ENCODE results near the gene PCDHGC5.

The PCDHGC5 gene

DNA sequence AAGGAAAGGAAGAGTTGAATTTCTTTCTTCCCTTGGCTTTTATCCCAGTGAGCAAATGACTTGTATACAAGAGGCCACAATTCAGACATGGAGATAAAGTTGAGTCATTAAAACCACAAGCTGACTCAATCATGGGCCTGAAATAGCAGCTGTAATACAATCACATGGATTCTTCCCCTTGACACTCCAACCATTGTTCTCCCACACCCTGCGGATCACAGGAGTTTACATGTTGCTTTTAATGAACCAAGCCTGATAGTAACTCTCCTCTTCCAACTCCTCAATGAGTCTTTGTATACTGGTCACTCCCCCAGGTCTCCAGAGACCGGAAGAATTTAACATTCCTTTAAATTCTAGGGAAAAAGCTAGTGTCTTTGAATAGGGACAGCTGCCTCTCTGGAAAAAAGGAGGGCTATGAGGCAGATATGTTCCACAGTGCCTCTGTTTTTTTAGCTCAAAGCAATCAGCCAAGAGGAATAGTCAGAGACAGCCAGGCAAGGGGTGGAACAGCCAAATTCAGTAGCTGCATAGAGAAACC lies 32.4 kb downstream of the PCDHGC5 start:
- peak overlapping the region; percentile 94 for H3K27ac ChIP-seq (ENCODE audit: low read depth, low read length, severe bottlenecking)
- peaks cover 74% of the 10 kb centered on the region for H3K4me1 ChIP-seq (ENCODE audit: control insufficient read depth, insufficient read depth, low read length, poor library complexity, severe bottlenecking)
- no peaks in the 10 kb centered on the region for H3K9me3 ChIP-seq (ENCODE audit: control insufficient read depth, low read length)
- WGBS, 2 experiments (ENCODE audit: insufficient coverage in 2 of 2) = 43 to 45% methylated on average over 1 of the region's 2 CpGs
- peaks cover 68% of the 10 kb centered on the region for H3K36me3 ChIP-seq (ENCODE audit: control insufficient read depth, insufficient read depth, low read length)
- no peak overlapping the region for H3K4me3 ChIP-seq (ENCODE audit: extremely low read depth, insufficient read depth, low read length, poor library complexity, severe bottlenecking)

GRCh38 chr5:141522301-141522700 lies 33.4 kb downstream of the PCDHGC5 start:
- WGBS, 2 experiments (ENCODE audit: insufficient coverage in 2 of 2) = no CpG with 5 or more reads among the region's 2 CpGs
- Histone ChIP-seq H3K27ac (ENCODE audit: low read depth, low read length, severe bottlenecking) (peak overlapping the region; percentile 94), H3K4me1 (ENCODE audit: control insufficient read depth, insufficient read depth, low read length, poor library complexity, severe bottlenecking) (peaks cover 74% of the 10 kb centered on the region)

DNA sequence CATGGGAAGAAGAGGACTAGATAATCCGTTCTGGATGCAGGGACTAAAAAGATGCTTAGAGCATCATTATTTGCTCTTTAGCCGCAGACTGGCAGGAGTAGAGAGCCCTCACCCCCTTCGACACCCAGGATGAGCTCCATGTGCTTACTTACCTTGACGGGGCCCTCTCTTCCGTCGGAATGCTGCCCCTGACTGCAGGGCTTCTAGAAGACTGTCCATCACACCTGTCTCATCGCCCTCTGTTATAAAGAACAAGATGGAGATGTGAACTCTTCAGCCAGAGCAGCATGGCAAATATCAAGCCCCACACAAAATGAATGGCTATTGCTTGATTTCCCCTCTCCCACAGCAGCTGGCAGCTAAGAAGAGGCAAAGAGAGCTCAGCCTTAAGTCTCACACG lies 35.1 kb downstream of the PCDHGC5 start:
- no peaks in the 10 kb centered on the region for H3K9me3 ChIP-seq (ENCODE audit: control insufficient read depth, low read length)
- H3K4me3 ChIP-seq (ENCODE audit: extremely low read depth, insufficient read depth, low read length, poor library complexity, severe bottlenecking) = no peak overlapping the region
- H3K27ac ChIP-seq (ENCODE audit: low read depth, low read length, severe bottlenecking) = peak overlapping the region; percentile 26
- H3K36me3 ChIP-seq (ENCODE audit: control insufficient read depth, insufficient read depth, low read length) = peaks cover 69% of the 10 kb centered on the region
- peaks cover 59% of the 10 kb centered on the region for H3K4me1 ChIP-seq (ENCODE audit: control insufficient read depth, insufficient read depth, low read length, poor library complexity, severe bottlenecking)
- 96 to 97% methylated on average over 6 of the region's 8 CpGs for WGBS, 2 experiments (ENCODE audit: insufficient coverage in 2 of 2)

More at GRCh38 chr5:141522301-141522700, 33.4 kb downstream of the PCDHGC5 start:
- Histone ChIP-seq H3K9me3 (ENCODE audit: control insufficient read depth, low read length) (no peaks in the 10 kb centered on the region), H3K36me3 (ENCODE audit: control insufficient read depth, insufficient read depth, low read length) (peaks cover 68% of the 10 kb centered on the region), H3K4me3 (ENCODE audit: extremely low read depth, insufficient read depth, low read length, poor library complexity, severe bottlenecking) (no peak overlapping the region)

- WGBS, 2 experiments (ENCODE audit: insufficient coverage in 2 of 2) = 31 to 42% methylated on average over 6 to 9 of the region's 12 CpGs
- Histone ChIP-seq H3K4me3 (ENCODE audit: extremely low read depth, insufficient read depth, low read length, poor library complexity, severe bottlenecking) (no peak overlapping the region), H3K4me1 (ENCODE audit: control insufficient read depth, insufficient read depth, low read length, poor library complexity, severe bottlenecking) (peaks cover 53% of the 10 kb centered on the region), H3K27ac (ENCODE audit: low read depth, low read length, severe bottlenecking) (peak overlapping the region; percentile 89), H3K9me3 (ENCODE audit: control insufficient read depth, low read length) (no peaks in the 10 kb centered on the region), H3K36me3 (ENCODE audit: control insufficient read depth, insufficient read depth, low read length) (peaks cover 68% of the 10 kb centered on the region)
Measured at GRCh38 chr5:141524604-141525597, 36.0 kb downstream of the PCDHGC5 start.

DNA sequence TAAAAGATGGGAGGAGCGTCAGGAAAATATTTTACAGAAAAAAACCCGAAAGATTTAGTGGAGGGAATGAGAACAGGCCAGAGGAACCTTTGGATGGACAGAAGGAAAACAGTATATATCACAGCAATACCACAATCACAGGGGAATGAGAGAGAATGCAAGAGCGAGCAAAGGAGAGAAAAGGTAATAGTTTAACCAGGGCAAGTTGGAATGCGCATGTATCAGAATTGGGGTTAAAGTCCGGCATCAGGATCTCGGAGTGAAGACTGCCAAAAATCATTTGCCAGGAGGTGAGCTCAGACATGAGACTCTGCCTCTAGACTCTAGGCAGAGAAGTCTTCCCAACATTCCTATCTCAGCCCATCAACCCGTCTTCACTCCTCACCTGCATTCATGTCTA lies 36.8 kb downstream of the PCDHGC5 start:
- WGBS, 2 experiments (ENCODE audit: insufficient coverage in 2 of 2) = 94 to 95% methylated on average over 3 to 7 of the region's 7 CpGs
- Histone ChIP-seq H3K4me1 (ENCODE audit: control insufficient read depth, insufficient read depth, low read length, poor library complexity, severe bottlenecking) (peaks cover 46% of the 10 kb centered on the region), H3K9me3 (ENCODE audit: control insufficient read depth, low read length) (no peaks in the 10 kb centered on the region), H3K27ac (ENCODE audit: low read depth, low read length, severe bottlenecking) (peak overlapping the region; percentile 89), H3K4me3 (ENCODE audit: extremely low read depth, insufficient read depth, low read length, poor library complexity, severe bottlenecking) (no peak overlapping the region), H3K36me3 (ENCODE audit: control insufficient read depth, insufficient read depth, low read length) (peaks cover 64% of the 10 kb centered on the region)

GRCh38 chr5:141527426-141527825 lies 38.5 kb downstream of the PCDHGC5 start:
- H3K27ac ChIP-seq (ENCODE audit: low read depth, low read length, severe bottlenecking) = no peak overlapping the region
- H3K9me3 ChIP-seq (ENCODE audit: control insufficient read depth, low read length) = no peaks in the 10 kb centered on the region
- H3K4me3 ChIP-seq (ENCODE audit: extremely low read depth, insufficient read depth, low read length, poor library complexity, severe bottlenecking) = no peak overlapping the region
- H3K4me1 ChIP-seq (ENCODE audit: control insufficient read depth, insufficient read depth, low read length, poor library complexity, severe bottlenecking) = peaks cover 31% of the 10 kb centered on the region
- peaks cover 77% of the 10 kb centered on the region for H3K36me3 ChIP-seq (ENCODE audit: control insufficient read depth, insufficient read depth, low read length)
- 89 to 100% methylated on average over 1 of the region's 1 CpG for WGBS, 2 experiments (ENCODE audit: insufficient coverage in 2 of 2)

DNA sequence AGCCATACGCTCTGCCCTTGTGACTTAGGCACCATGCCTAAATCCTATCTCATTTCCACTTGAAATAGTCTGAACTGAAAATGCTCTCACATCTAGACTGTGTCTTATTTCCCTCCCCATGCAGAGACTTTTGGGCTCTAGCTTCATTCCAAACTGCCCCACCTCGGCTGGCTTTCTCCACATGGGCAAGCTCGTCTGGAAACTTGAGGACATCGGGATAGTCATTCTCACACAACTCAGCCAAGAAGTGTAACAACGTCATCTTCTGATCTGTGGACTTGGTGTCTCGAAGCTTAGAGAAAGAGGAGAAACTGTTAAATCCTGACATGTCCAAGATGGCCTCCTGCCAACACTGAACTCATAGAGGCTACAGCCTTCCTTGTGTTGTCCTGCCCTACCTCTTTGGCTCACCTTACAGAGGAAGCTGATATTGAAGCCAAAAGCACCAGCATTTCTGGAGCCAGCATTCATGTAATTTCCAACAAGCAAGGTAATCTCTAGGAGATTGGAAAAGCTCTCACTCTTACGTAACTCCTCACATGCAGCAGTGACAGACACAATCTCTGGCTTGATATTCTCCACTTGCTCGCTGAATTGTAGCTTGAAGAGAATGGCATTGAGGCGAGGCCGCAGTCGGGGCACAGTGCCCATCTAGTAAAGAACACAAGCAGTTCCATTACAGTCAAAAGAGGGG lies 39.6 kb downstream of the PCDHGC5 start:
- no peak overlapping the region for H3K4me3 ChIP-seq (ENCODE audit: extremely low read depth, insufficient read depth, low read length, poor library complexity, severe bottlenecking)
- H3K4me1 ChIP-seq (ENCODE audit: control insufficient read depth, insufficient read depth, low read length, poor library complexity, severe bottlenecking) = peaks cover 21% of the 10 kb centered on the region
- no peaks in the 10 kb centered on the region for H3K9me3 ChIP-seq (ENCODE audit: control insufficient read depth, low read length)
- no peak overlapping the region for H3K27ac ChIP-seq (ENCODE audit: low read depth, low read length, severe bottlenecking)
- WGBS, 2 experiments (ENCODE audit: insufficient coverage in 2 of 2) = 95 to 98% methylated on average over 10 of the region's 11 CpGs
- peaks cover 74% of the 10 kb centered on the region for H3K36me3 ChIP-seq (ENCODE audit: control insufficient read depth, insufficient read depth, low read length)

- Histone ChIP-seq H3K4me3 (ENCODE audit: extremely low read depth, insufficient read depth, low read length, poor library complexity, severe bottlenecking) (no peak overlapping the region), H3K27ac (ENCODE audit: low read depth, low read length, severe bottlenecking) (no peak overlapping the region), H3K9me3 (ENCODE audit: control insufficient read depth, low read length) (no peaks in the 10 kb centered on the region), H3K4me1 (ENCODE audit: control insufficient read depth, insufficient read depth, low read length, poor library complexity, severe bottlenecking) (peaks cover 15% of the 10 kb centered on the region), H3K36me3 (ENCODE audit: control insufficient read depth, insufficient read depth, low read length) (peaks cover 74% of the 10 kb centered on the region)
- 94 to 100% methylated on average over 2 of the region's 5 CpGs for WGBS, 2 experiments (ENCODE audit: insufficient coverage in 2 of 2)
Measured at GRCh38 chr5:141529002-141529401, 40.1 kb downstream of the PCDHGC5 start.

DNA sequence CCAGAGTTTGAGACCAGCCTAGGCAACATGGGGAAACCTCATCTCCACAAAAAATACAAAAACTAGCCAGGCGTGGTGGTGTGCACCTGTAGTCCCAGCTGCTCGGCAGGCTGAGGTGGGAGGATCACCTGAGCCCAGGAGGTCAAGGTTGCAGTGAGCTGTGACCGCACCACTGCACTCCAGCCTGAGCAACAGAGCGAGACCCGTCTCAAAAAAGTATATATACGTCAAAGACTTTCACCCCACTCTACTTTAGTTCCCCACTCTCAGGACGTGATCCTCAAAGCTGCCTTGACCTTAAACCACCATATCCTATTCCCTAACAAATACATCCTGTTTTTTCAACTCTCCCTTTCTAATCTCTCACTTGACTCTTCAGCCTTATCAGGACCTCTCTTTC lies 41.0 kb downstream of the PCDHGC5 start:
- no peak overlapping the region for H3K27ac ChIP-seq (ENCODE audit: low read depth, low read length, severe bottlenecking)
- no peaks in the 10 kb centered on the region for H3K9me3 ChIP-seq (ENCODE audit: control insufficient read depth, low read length)
- no peak overlapping the region for H3K4me3 ChIP-seq (ENCODE audit: extremely low read depth, insufficient read depth, low read length, poor library complexity, severe bottlenecking)
- WGBS, 2 experiments (ENCODE audit: insufficient coverage in 2 of 2) = 94 to 95% methylated on average over 7 of the region's 7 CpGs
- peaks cover 78% of the 10 kb centered on the region for H3K36me3 ChIP-seq (ENCODE audit: control insufficient read depth, insufficient read depth, low read length)
- peaks cover 8% of the 10 kb centered on the region for H3K4me1 ChIP-seq (ENCODE audit: control insufficient read depth, insufficient read depth, low read length, poor library complexity, severe bottlenecking)

- Histone ChIP-seq H3K4me1 (ENCODE audit: control insufficient read depth, insufficient read depth, low read length, poor library complexity, severe bottlenecking) (no peaks in the 10 kb centered on the region), H3K4me3 (ENCODE audit: extremely low read depth, insufficient read depth, low read length, poor library complexity, severe bottlenecking) (no peak overlapping the region), H3K9me3 (ENCODE audit: control insufficient read depth, low read length) (no peaks in the 10 kb centered on the region), H3K36me3 (ENCODE audit: control insufficient read depth, insufficient read depth, low read length) (peaks cover 65% of the 10 kb centered on the region), H3K27ac (ENCODE audit: low read depth, low read length, severe bottlenecking) (no peak overlapping the region)
- 100% methylated on average over 1 of the region's 1 CpG; no CpG with 5 or more reads in 1 of the 2 experiments for WGBS, 2 experiments (ENCODE audit: insufficient coverage in 2 of 2)
Measured at GRCh38 chr5:141532726-141533125, 43.8 kb downstream of the PCDHGC5 start.

Data from mesodermal cell (in vitro differentiated cells).